ENCODE data around the gene PHF21B.

Gene PHF21B

DNA sequence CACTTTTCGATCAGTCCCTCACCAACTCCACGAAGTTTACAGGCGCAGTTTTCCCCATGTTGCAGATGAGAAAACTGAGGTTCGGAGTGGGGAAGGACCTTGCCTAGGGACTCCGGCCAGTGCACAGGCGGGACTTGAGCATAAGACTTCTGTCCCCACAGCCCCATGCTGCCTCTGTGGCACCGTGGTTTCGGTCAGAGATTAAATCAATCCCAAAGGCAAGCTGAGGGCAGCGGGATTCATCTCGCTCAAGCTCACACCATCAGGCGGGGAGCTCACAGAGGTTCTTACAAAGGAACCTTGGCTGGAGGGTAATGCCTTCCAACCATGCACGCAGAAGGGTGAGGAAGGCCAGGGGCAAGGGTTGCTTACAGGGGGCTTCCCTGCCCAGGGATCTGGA is 115.5 kb downstream of the PHF21B start:
- DNase-seq (ENCODE audit: low read depth, low spot score): no peak

- DNase-seq (ENCODE audit: low read depth, low spot score): no peak
These were observed 116.1 kb downstream of the PHF21B start for GRCh38 chr22:44893731-44894080.

- DNase-seq (ENCODE audit: low read depth, low spot score): no peak
These were observed 116.7 kb downstream of the PHF21B start for GRCh38 chr22:44892803-44893730.

DNA sequence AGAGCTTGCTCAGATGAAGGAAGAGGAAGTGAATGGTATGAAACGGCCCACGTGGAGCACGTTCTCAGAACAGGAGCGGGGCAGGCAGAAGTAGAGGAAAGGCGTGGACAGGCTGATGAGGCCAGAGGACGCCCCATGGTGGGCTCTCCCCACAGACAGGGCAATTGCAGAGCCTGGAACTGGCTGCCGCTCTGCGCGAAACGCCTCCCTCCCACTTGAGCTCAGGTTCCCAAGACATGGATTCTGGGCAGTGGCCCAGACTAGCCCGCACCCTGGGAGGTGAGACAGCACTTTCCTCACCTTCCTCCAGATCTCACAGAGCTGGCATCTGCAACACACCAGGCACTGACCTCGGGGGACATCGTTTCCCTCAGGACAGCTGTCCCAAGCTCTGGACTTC is 117.6 kb downstream of the PHF21B start:
- no peak for DNase-seq (ENCODE audit: low read depth, low spot score)

DNA sequence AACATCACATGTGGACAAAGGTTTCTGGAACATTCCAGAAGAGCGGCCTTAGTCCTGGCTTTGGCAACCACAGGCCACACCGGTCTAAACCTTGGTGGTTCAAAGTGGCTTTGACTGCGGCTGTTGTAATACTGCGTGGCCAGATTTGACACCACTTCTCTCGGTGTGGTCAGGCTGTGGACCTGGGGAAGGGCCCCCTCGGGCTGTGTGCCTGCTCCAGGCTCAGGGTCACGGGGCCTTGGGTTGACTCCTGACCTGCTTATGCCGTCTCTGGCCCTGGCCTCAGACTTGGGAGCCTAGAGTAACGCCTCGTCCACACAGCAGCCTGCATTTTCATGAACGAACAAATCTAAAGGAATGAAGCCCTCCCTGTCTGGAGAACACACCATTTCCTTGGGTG is 118.0 kb downstream of the PHF21B start:
- no peak for DNase-seq (ENCODE audit: low read depth, low spot score)

DNA sequence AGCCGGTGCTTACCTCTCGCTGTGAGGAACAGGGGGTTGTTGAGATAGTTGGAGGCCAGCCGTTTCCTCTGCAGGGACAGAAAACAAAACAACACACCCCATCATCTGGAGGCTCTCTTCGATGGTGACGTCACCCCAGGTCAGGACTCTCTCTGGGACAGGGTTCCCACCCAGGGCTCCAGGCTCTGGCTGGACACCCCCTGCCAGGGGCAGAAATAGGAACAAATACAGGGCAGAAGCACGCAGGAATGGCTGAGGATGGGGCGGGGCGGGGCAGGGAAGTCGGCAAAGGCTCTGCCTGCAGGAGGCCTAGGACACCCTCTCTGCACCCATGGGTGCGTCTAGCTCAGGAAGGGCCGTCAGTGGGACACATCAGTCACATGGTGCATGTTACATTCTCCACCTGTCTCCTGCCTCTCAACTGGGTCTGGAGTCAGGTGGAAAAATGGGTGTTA is 118.5 kb downstream of the PHF21B start:
- no peak for DNase-seq (ENCODE audit: low read depth, low spot score)

GRCh38 chr22:44890416-44891292 is 119.2 kb downstream of the PHF21B start:
- DNase-seq (ENCODE audit: low read depth, low spot score): no peak

DNA sequence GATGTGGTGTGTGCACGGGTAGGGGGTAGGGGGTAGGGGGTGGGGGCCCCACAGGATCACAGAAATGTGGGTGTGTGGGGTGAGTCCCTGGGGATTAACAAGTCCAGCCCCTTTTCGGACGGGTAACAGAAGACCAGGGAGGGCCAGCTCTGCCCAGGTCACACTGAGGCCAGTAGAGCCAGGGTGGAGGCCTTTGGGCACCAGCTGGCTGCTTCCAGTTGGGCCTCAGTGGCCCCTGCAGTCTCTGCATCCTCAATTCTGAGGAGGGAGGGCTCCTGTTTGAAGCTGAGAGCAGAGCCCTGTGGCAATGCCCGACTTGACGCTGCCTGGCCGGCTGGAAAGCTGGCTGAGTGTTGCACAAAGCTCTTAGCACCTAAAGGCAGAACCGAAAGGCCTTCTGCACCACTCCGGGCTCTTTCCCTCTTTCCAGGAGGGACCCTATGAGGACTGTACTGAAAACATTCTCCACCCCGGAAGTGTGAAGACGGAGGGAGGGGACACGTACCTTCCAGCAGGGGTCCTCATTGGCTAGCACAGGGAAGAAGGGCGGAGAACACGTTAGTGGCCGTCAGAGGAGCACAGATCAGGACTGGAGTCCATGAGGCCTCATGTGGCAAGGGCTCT is 120.4 kb downstream of the PHF21B start:
- no peak for DNase-seq (ENCODE audit: low read depth, low spot score)

DNA sequence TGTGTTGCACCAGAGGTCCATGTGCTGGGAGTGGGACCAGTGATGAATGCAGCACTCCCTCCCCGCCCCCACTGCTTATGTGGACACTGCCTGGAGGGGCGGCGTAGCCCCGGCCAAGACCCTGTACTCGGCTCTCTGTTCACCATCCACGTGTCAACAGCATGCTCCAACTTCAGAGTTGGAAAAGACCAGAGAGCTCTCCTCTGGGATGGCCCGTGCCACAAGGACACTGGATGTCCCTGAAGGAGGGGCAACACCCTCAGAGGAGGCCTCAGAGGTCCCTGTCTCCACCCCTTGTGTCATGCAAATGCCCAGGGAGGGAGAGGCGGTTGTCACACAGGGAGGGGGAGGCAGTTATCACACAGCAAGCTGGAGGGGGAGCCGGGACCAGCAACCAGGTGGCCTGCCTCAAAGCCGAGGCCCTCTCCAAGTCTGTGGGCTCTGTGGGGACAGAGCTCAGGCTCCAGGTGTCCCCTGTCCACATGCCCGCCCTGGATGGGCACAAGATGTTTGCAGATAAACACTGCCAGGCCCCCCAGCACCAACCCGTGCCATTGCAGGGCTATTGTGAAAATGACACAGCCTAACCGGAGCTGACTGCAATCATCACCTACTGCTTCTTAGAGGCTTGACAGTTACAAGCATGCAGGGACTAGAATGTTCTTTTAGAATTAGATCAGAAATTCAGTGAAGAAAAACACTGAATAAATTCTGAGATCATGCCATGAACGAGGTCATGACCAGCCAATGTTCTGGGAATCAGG is 121.1 kb downstream of the PHF21B start:
- no peak for DNase-seq (ENCODE audit: low read depth, low spot score)

GRCh38 chr22:44887941-44888366 is 121.9 kb downstream of the PHF21B start:
- no peak for DNase-seq (ENCODE audit: low read depth, low spot score)

DNA sequence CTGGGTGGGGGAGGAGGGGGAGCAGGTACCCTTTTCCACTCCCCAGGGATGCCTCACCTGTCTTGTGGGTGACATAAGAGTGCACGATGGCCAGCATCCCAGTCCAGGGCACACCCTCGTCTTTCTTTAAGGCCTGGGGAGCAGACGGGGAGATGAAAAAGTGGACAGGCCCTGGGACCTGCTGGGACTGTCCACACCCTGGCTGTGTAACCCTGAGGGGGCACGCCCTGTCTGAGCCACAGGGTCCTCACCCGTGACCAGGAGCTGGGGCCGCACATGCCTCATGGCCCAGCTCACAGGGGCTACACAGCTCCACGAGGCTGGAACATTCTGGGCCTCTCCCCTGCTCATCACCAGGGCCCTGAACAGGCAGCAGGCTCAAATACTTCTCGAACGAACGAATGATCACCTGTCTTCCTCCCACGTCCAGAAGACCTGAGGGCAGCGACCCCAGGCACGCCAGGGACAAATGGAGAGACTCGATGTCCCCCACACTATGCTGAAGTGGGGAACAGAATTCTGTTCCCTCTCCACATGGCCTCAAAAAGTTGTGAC is 123.9 kb downstream of the PHF21B start:
- DNase-seq (ENCODE audit: low read depth, low spot score): no peak

GRCh38 chr22:44884968-44885805 is 124.6 kb downstream of the PHF21B start:
- no peak for DNase-seq (ENCODE audit: low read depth, low spot score)

DNA sequence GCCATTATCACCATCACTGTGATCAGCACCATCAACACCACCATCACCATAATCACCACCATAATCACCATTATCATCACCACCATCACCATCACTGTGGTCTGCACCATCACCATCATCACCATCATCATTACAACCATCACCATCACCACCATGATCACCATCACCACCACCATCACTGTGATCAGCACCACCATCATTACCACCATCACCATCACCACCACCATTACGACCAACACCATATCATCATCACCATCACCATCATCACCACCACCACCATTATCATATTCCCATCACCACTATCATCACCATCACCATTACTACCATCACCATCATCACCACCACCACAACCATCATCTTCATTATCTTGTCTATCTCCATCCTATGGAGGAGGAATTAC is 125.2 kb downstream of the PHF21B start:
- no peak for DNase-seq (ENCODE audit: low read depth, low spot score)

GRCh38 chr22:44883011-44883421 is 126.8 kb downstream of the PHF21B start:
- DNase-seq (ENCODE audit: low read depth, low spot score): no peak

- DNase-seq (ENCODE audit: low read depth, low spot score): no peak
These were observed 127.4 kb downstream of the PHF21B start for GRCh38 chr22:44882226-44882905.

DNA sequence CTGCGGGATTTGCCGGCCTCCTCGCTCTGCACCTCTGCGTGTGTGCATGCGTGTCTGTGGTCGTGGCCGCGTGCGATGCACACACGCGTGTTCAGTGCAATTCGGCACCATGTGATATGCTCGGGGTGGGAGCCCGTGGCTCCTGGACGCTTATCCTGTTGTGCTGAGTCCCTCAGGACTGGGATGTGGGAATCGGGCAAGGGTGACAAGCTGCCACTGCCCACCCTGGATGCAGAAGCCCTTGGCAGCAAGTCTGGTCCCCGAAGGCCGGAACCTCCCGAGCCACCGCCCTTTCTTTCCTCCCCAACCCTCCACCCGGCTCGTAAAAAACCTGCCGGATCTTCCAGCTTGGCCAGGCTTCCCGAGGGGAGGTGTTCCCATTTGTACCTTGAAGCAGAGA is 128.2 kb downstream of the PHF21B start:
- DNase-seq (ENCODE audit: low read depth, low spot score): no peak

DNA sequence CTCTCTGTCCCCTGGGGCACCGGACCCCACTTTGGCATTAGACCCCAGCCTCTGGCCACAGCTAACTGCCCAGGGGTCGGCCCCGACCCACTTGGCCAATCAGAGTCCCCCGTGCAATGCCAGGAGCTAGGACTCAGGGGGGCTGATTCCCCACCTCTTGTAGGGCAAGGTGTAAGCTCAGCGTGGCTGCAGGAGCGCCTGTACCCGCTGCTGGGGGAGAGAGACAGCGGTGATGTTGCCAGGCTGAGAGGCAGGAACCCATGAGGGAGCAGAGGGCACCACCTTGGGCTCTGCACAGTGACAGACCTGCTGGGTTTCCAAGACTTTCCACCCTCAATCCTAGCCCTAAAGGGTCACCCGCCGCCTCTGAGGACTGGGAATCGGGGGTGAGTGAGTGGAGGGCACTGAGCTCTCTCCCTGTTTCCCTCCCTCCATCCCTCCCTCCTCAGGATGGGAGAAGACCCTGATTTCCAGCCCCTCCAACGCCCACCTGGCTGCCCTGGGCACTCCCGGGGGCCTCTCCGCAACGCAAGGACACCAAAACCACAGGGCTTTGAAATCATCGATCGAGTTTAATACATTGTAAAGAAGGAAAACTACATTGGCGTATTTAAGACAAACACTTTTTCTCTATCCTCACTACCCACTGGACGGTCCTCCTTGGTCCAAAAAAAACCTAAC is 129.1 kb downstream of the PHF21B start:
- no peak for DNase-seq (ENCODE audit: low read depth, low spot score)

- DNase-seq (ENCODE audit: low read depth, low spot score): no peak
These were observed 130.5 kb downstream of the PHF21B start for GRCh38 chr22:44879301-44879680.
